Loucy (cell line): ENCODE measurements around the gene SNCAIP.

ENCODE experiments used
- H2AFZ ChIP-seq: fragments of 200-600 bp; sonication (generic); 2 replicates; pipeline ENCODE4 v1.6.0; 2016; ENCODE audit warnings: antibody characterized with exemption, mild to moderate bottlenecking, low read length, moderate library complexity
- H3F3A ChIP-seq: fragments of 200-600 bp; 2 replicates; pipeline ENCODE4 v1.6.0; 2016; ENCODE audit warnings: antibody characterized with exemption, low read depth, mild to moderate bottlenecking
- H3K27me3 ChIP-seq: fragments of 200-600 bp; sonication (generic); 2 replicates; pipeline ENCODE4 v1.6.1; 2014; ENCODE audit warnings: low read length, mild to moderate bottlenecking; ENCODE audit not compliant: insufficient read depth, poor library complexity, severe bottlenecking
- H3K36me3 ChIP-seq: fragments of 200-600 bp; sonication (generic); 2 replicates; pipeline ENCODE4 v1.6.1; 2016; ENCODE audit warnings: low read length; ENCODE audit not compliant: insufficient read depth
- H3K4me1 ChIP-seq: fragments of 200-600 bp; sonication (generic); 2 replicates; pipeline ENCODE4 v1.5.1; 2014; ENCODE audit warnings: low read length, mild to moderate bottlenecking; ENCODE audit not compliant: insufficient read depth, poor library complexity, severe bottlenecking
- H3K4me2 ChIP-seq: fragments of 200-600 bp; sonication (generic); 2 replicates; pipeline ENCODE4 v1.6.0; 2014; ENCODE audit warnings: antibody characterized with exemption, low read length, low read depth, mild to moderate bottlenecking; ENCODE audit not compliant: poor library complexity, severe bottlenecking
- H3K4me3 ChIP-seq: fragments of 200-600 bp; sonication (generic); 2 replicates; pipeline ENCODE4 v1.5.1; 2014; ENCODE audit warnings: low read length, mild to moderate bottlenecking, mixed read lengths; ENCODE audit not compliant: poor library complexity, severe bottlenecking
- H3K79me2 ChIP-seq: fragments of 200-600 bp; sonication (generic); 2 replicates; pipeline ENCODE4 v1.6.1; 2014; ENCODE audit warnings: low read length; ENCODE audit not compliant: insufficient read depth
- H3K9ac ChIP-seq: fragments of 200-600 bp; sonication (generic); 2 replicates; pipeline ENCODE4 v1.6.0; 2014; ENCODE audit warnings: mild to moderate bottlenecking, low read depth, low read length, moderate library complexity; ENCODE audit not compliant: poor library complexity, severe bottlenecking
- H3K9me2 ChIP-seq: fragments of 200-600 bp; sonication (generic); replicated peaks from 2 replicates; pipeline ENCODE4 v1.6.1; 2016; ENCODE audit warnings: low read depth, low read length, mixed read lengths
- H3K9me3 ChIP-seq: fragments of 200-600 bp; sonication (generic); 2 replicates; pipeline ENCODE4 v1.6.1; 2014; ENCODE audit warnings: mild to moderate bottlenecking, antibody characterized with exemption, low read length, low read depth; ENCODE audit not compliant: insufficient read depth
- H4K20me1 ChIP-seq: fragments of 200-600 bp; sonication (generic); 2 replicates; pipeline ENCODE4 v1.6.0; 2014; ENCODE audit warnings: antibody characterized with exemption, low read length, mild to moderate bottlenecking; ENCODE audit not compliant: insufficient read depth, poor library complexity, severe bottlenecking
- EZH2phosphoT487 ChIP-seq: fragments of 200-600 bp; IDR thresholded peaks from 2 replicates; pipeline ENCODE4 v1.6.1; 2018; ENCODE audit warnings: antibody characterized with exemption, mild to moderate bottlenecking, moderate library complexity, borderline replicate concordance
- TF ChIP-seq, protein P1 (sequence below): fragments of 200-600 bp; sonication (generic); conservative IDR thresholded peaks from 2 replicates; pipeline ENCODE4 v1.5.1; 2014; ENCODE audit warnings: mild to moderate bottlenecking, antibody characterized with exemption, low read length

SNCAIP gene

DNA sequence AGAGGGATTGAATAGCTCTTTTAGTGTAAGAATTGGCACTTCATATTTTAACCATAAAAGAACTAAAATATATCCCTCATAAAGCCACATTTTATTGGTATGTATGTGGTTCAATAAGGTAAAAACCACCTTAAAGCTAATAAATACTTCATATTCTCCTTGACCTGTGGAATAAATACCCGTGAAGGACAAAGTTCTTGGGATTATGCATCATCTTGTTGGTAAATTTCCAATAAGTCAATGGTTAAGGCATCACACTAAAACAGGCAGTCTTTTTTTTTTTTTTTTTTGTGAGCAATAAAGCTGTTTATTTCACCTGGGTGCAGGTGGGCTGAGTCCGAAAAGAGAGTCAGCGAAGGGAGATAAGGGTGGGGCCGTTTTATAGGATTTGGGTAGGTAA is 161.9 kb downstream of the SNCAIP start:
- no peaks in the 10 kb centered on the region for H3F3A ChIP-seq
- H3K9ac ChIP-seq: no peak overlapping the region
- H3K79me2 ChIP-seq: no peaks in the 10 kb centered on the region
- H3K36me3 ChIP-seq: no peaks in the 10 kb centered on the region
- H4K20me1 ChIP-seq: no peaks in the 10 kb centered on the region
- H3K9me2 ChIP-seq: no peaks in the 10 kb centered on the region
- H3K4me3 ChIP-seq: no peak overlapping the region
- no peaks in the 10 kb centered on the region for H3K27me3 ChIP-seq
- no peaks in the 10 kb centered on the region for H3K4me1 ChIP-seq
- H2AFZ ChIP-seq: no peak overlapping the region
- H3K9me3 ChIP-seq: no peaks in the 10 kb centered on the region
- H3K4me2 ChIP-seq: no peak overlapping the region
- no peak for TF ChIP-seq EZH2phosphoT487
- TF ChIP-seq, protein P1, sequence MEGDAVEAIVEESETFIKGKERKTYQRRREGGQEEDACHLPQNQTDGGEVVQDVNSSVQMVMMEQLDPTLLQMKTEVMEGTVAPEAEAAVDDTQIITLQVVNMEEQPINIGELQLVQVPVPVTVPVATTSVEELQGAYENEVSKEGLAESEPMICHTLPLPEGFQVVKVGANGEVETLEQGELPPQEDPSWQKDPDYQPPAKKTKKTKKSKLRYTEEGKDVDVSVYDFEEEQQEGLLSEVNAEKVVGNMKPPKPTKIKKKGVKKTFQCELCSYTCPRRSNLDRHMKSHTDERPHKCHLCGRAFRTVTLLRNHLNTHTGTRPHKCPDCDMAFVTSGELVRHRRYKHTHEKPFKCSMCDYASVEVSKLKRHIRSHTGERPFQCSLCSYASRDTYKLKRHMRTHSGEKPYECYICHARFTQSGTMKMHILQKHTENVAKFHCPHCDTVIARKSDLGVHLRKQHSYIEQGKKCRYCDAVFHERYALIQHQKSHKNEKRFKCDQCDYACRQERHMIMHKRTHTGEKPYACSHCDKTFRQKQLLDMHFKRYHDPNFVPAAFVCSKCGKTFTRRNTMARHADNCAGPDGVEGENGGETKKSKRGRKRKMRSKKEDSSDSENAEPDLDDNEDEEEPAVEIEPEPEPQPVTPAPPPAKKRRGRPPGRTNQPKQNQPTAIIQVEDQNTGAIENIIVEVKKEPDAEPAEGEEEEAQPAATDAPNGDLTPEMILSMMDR: no peak

GRCh38 chr5:122478741-122479442 is 166.9 kb downstream of the SNCAIP start:
- Histone ChIP-seq H3K79me2 (no peaks in the 10 kb centered on the region), H4K20me1 (no peaks in the 10 kb centered on the region), H3K27me3 (no peaks in the 10 kb centered on the region), H3K9ac (no peak overlapping the region), H3K36me3 (no peaks in the 10 kb centered on the region), H3K9me2 (no peaks in the 10 kb centered on the region), H3F3A (no peaks in the 10 kb centered on the region), H3K9me3 (no peaks in the 10 kb centered on the region), H3K4me2 (no peak overlapping the region), H2AFZ (no peak overlapping the region), H3K4me3 (no peak overlapping the region), H3K4me1 (no peaks in the 10 kb centered on the region)
- TF ChIP-seq, protein P1: no peak
- TF ChIP-seq EZH2phosphoT487: no peak

DNA sequence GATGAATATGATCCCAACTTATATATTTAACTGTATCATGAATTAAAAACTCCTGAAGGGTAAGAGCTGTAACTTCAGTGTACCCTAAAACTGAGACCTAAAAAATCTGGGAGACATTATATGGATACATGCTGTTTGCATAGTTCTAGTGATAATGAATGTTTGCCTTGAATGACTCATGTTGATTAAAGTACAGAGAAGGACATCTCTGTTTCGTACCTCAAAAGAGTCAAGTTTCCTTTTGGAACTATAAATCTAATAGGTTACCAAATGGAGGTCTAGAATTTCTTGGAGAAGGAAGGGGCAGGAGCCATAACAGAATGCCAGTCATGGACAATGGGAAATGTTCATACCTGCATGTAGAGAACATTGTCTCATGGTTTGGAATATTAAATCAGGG is 168.1 kb downstream of the SNCAIP start:
- Histone ChIP-seq H3F3A (no peaks in the 10 kb centered on the region), H3K27me3 (no peaks in the 10 kb centered on the region), H3K4me3 (no peak overlapping the region), H4K20me1 (no peaks in the 10 kb centered on the region), H3K9ac (no peak overlapping the region), H3K4me1 (no peaks in the 10 kb centered on the region), H2AFZ (no peak overlapping the region), H3K9me2 (no peaks in the 10 kb centered on the region), H3K36me3 (no peaks in the 10 kb centered on the region), H3K4me2 (no peak overlapping the region), H3K9me3 (no peaks in the 10 kb centered on the region), H3K79me2 (no peaks in the 10 kb centered on the region)
- TF ChIP-seq, protein P1: no peak
- no peak for TF ChIP-seq EZH2phosphoT487
